Osteocyte (in vitro differentiated cells): ENCODE measurements around the gene PAPPA. TPM values are rescaled to one million over a fixed set of nuclear protein-coding genes. Genes with fewer than 3 reads are reported as not detected.

Source experiments
- DNase-seq: peaks from one replicate; pipeline ENCODE4 v3.0.0; 2021; ENCODE audit warnings: mixed read lengths; ENCODE audit not compliant: unreplicated experiment; ENCODE audit errors: extremely low spot score
- H3K27ac Mint-ChIP-seq: one replicate; pipeline ENCODE4 v1.8.0; 2021; ENCODE audit warnings: mild to moderate bottlenecking, mixed read lengths; ENCODE audit not compliant: unreplicated experiment
- H3K27me3 Mint-ChIP-seq: one replicate; pipeline ENCODE4 v1.8.0; 2021; ENCODE audit warnings: mixed read lengths; ENCODE audit not compliant: unreplicated experiment
- H3K36me3 Mint-ChIP-seq: one replicate; pipeline ENCODE4 v1.8.0; 2021; ENCODE audit warnings: mixed read lengths; ENCODE audit not compliant: unreplicated experiment
- H3K4me1 Mint-ChIP-seq: one replicate; pipeline ENCODE4 v1.8.0; 2021; ENCODE audit warnings: mixed read lengths; ENCODE audit not compliant: unreplicated experiment
- H3K4me3 Mint-ChIP-seq: one replicate; pipeline ENCODE4 v1.8.0; 2021; ENCODE audit warnings: mild to moderate bottlenecking, moderate library complexity, mixed read lengths; ENCODE audit not compliant: unreplicated experiment
- H3K9me3 Mint-ChIP-seq: one replicate; pipeline ENCODE4 v1.8.0; 2021; ENCODE audit warnings: mixed read lengths; ENCODE audit not compliant: unreplicated experiment
- total RNA-seq: library from RNA; stranded (reverse); gene quantifications from 2 replicates; pipeline ENCODE4 v1.2.1, GENCODE V29; 2021
- TF ChIP-seq, protein P1 (sequence below): fragments of 200-600 bp; sonication (generic); IDR thresholded peaks from 2 replicates; pipeline ENCODE4 v1.5.0; 2021; ENCODE audit warnings: antibody characterized with exemption, mild to moderate bottlenecking, moderate library complexity

PAPPA gene
- total RNA-seq, 1 donor from 2014 or later = 229 TPM

- TF ChIP-seq, protein P1, sequence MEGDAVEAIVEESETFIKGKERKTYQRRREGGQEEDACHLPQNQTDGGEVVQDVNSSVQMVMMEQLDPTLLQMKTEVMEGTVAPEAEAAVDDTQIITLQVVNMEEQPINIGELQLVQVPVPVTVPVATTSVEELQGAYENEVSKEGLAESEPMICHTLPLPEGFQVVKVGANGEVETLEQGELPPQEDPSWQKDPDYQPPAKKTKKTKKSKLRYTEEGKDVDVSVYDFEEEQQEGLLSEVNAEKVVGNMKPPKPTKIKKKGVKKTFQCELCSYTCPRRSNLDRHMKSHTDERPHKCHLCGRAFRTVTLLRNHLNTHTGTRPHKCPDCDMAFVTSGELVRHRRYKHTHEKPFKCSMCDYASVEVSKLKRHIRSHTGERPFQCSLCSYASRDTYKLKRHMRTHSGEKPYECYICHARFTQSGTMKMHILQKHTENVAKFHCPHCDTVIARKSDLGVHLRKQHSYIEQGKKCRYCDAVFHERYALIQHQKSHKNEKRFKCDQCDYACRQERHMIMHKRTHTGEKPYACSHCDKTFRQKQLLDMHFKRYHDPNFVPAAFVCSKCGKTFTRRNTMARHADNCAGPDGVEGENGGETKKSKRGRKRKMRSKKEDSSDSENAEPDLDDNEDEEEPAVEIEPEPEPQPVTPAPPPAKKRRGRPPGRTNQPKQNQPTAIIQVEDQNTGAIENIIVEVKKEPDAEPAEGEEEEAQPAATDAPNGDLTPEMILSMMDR = no peak
- peaks cover 24% of the 10 kb centered on the region for H3K4me1 Mint-ChIP-seq
- no peak overlapping the region for H3K27ac Mint-ChIP-seq
- no peak overlapping the region for H3K4me3 Mint-ChIP-seq
- no peak for DNase-seq
- no peaks in the 10 kb centered on the region for H3K36me3 Mint-ChIP-seq
- H3K9me3 Mint-ChIP-seq = no peaks in the 10 kb centered on the region
- H3K27me3 Mint-ChIP-seq = no peaks in the 10 kb centered on the region
Measured at GRCh38 chr9:116442528-116442927, 288.9 kb downstream of the PAPPA start.

DNA sequence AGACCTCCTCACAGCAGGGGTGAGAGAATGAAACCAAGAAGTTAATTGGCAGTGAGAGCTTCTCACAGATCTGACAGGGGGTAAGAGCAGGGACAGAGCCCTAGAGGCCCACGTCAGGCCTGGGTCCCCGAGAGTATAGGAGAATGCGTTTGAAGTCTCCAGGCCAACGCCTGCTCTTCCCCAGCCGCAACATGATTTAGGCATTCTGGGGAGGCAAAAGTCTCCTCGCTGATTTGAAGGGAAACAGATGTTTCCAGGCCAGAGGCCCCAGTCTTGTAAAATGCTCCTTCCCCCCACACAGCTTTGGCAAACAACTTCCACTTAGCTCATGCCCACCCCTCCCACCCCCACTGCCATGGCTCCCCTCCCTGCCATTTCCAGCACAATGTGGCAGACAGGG, 294.3 kb downstream of the PAPPA start:
- TF ChIP-seq, protein P1 = no peak
- Mint-ChIP-seq H3K36me3 (no peaks in the 10 kb centered on the region), H3K9me3 (no peaks in the 10 kb centered on the region), H3K27ac (peak overlapping the region; percentile 58), H3K4me1 (peaks cover 69% of the 10 kb centered on the region), H3K4me3 (no peak overlapping the region), H3K27me3 (no peaks in the 10 kb centered on the region)
- DNase-seq = no peak

- Mint-ChIP-seq H3K27ac (peak overlapping the region; percentile 58), H3K36me3 (no peaks in the 10 kb centered on the region), H3K4me3 (no peak overlapping the region), H3K9me3 (no peaks in the 10 kb centered on the region), H3K27me3 (no peaks in the 10 kb centered on the region), H3K4me1 (peaks cover 69% of the 10 kb centered on the region)
- no peak for DNase-seq
- TF ChIP-seq, protein P1 = no peak
Measured at GRCh38 chr9:116448431-116448830, 294.8 kb downstream of the PAPPA start.

DNA sequence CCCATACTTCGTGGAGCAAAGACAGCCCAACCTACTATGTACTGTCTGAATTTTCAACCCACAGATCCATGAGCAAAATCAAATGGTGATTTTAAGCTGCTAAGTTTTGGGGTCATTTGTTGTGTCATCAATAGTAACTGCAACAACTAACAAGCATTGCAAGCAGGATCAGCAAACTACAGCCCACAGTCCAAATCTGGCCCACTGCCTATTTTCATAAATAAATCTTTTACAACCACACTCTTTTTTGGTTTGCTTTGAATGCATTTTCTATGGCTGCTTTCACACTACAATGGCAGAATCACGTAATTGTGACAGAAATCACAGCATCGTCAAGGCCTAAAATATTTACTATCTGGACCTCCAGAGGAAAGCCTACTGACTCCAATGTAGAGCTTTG, 296.4 kb downstream of the PAPPA start:
- Mint-ChIP-seq H3K4me1 (peaks cover 72% of the 10 kb centered on the region), H3K27ac (no peak overlapping the region), H3K36me3 (no peaks in the 10 kb centered on the region), H3K9me3 (no peaks in the 10 kb centered on the region), H3K27me3 (no peaks in the 10 kb centered on the region), H3K4me3 (no peak overlapping the region)
- TF ChIP-seq, protein P1 = no peak
- DNase-seq = no peak

- Mint-ChIP-seq H3K4me3 (no peak overlapping the region), H3K9me3 (no peaks in the 10 kb centered on the region), H3K27ac (peak overlapping the region; percentile 72), H3K27me3 (no peaks in the 10 kb centered on the region), H3K4me1 (peaks cover 67% of the 10 kb centered on the region), H3K36me3 (no peaks in the 10 kb centered on the region)
- no peak for DNase-seq
- TF ChIP-seq, protein P1 = no peak
Measured at GRCh38 chr9:116450378-116451139, 297.0 kb downstream of the PAPPA start.
